Choroid plexus epithelial cell (primary cell): Measurements from ENCODE around the gene RBMS3.
A peak's percentile ranks its signal among the peaks of the same experiment; 100 is the strongest.

Experiments used
- DNase-seq: peaks from one replicate; pipeline ENCODE4 v3.0.0-alpha.2; 2010; ENCODE audit warnings: low read depth
- H3K4me3 ChIP-seq: 2 replicates; pipeline ENCODE4 v1.5.1; 2011; ENCODE audit warnings: low read depth, mild to moderate bottlenecking, control low read depth, low read length, moderate library complexity
- TF ChIP-seq, protein P1 (sequence below): conservative IDR thresholded peaks from 2 replicates; pipeline ENCODE4 v1.5.1; 2011; ENCODE audit warnings: low read depth, mild to moderate bottlenecking, control low read depth, inconsistent platforms, low read length, moderate library complexity

Gene RBMS3

DNA sequence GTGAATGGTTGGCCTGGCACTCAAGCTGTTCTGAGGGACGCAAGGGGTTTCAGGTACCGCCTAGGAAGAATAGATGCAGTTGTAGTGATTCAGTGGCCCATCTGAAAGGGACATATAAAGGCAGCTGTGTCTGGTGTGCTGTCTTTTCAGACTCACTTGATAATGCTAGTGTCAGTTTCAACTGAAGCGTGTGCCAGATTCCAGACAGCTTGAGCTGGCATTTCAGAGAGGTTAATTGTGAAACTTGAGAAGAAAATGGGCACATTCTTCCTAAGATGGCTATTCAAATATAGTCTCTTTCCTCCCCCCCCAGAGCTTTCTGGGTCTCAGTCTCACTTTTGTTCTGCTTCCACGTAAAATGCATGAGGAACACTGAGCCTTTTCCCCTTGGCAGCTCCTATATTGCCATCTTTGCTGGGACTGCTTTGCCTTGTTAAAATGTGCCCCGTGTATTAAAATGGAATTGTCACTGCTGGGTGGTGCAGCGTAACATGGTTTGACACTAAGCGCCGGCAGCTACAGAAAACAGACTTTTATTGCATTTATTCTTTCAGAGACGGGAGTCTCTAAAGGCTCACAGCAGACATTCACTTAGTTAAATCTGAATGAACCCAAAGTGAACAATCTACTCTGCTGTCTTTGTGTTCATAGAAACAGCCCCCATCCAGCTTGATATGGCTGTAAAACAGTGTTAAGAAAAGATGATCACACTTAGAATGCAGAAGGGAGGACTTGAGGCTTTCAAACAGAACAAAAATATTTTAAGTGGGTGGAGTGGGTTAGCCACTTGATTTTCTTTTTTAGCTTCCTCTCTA is 478.7 kb downstream of the RBMS3 start:
- DNase-seq = peak; percentile 61
- no peak overlapping the region for H3K4me3 ChIP-seq
- TF ChIP-seq, protein P1, sequence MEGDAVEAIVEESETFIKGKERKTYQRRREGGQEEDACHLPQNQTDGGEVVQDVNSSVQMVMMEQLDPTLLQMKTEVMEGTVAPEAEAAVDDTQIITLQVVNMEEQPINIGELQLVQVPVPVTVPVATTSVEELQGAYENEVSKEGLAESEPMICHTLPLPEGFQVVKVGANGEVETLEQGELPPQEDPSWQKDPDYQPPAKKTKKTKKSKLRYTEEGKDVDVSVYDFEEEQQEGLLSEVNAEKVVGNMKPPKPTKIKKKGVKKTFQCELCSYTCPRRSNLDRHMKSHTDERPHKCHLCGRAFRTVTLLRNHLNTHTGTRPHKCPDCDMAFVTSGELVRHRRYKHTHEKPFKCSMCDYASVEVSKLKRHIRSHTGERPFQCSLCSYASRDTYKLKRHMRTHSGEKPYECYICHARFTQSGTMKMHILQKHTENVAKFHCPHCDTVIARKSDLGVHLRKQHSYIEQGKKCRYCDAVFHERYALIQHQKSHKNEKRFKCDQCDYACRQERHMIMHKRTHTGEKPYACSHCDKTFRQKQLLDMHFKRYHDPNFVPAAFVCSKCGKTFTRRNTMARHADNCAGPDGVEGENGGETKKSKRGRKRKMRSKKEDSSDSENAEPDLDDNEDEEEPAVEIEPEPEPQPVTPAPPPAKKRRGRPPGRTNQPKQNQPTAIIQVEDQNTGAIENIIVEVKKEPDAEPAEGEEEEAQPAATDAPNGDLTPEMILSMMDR = no peak

DNA sequence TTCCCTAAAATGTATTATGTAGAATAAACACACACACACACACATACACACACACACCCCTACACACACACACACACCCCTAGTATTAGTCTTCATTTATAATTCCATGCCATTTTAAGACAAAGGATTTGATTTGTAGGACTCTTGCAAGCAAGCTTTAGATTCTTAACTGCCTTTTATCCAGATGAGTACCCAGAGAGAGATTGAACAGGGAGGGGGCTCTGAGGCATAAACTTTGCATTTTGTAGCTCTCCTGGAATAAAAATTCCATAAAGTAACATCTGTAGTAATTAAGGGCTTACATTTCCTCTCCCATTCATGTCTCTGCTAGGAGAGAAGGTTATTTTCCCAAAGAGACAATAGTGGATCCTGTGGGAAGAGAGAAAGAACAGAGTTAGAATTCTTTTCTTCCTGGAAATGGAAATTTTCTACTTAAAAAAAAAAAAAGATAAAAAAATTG is 479.4 kb downstream of the RBMS3 start:
- TF ChIP-seq, protein P1 = no peak
- no peak overlapping the region for H3K4me3 ChIP-seq
- DNase-seq = no peak

DNA sequence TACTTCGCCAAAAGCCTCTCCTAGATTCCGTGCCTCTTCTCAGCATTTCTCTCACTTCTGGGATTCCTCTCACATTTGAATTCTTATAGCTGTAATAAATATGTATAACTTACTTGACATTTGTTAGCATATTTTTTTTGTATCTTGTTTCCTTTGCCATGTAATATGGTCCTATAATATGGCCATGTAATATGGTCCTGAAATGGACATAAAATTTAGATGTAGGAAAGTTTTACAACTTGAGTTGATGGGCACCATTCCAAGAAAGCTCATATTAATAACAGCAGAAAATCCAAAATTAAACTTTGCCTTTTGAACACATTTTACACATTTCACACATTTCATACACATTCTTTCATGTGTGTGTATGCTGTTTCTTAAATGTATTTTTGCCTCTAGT is 480.6 kb downstream of the RBMS3 start:
- TF ChIP-seq, protein P1 = no peak

DNA sequence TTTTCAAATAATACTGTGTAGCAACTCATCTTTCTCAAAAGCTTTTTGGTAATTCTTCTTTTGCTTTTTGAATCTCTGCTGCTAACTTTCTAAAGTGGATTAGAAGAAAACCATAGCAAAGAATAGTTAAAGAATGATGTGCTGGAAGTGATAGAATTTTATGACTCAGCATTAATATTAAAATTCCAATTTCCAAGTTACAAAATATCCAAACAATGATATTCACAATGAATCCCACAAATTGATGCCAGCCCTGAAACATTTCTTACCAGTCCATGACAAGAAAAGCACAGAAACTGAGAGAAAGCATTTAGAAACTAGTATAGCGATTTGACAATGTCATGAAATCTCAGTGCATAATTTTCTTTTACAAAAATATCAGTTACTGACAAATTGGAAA is 482.2 kb downstream of the RBMS3 start:
- TF ChIP-seq, protein P1 = no peak
- H3K4me3 ChIP-seq = no peak overlapping the region
- DNase-seq = no peak

More for the DNA sequence above, 480.6 kb downstream of the RBMS3 start:
- no peak overlapping the region for H3K4me3 ChIP-seq
- no peak for DNase-seq

DNA sequence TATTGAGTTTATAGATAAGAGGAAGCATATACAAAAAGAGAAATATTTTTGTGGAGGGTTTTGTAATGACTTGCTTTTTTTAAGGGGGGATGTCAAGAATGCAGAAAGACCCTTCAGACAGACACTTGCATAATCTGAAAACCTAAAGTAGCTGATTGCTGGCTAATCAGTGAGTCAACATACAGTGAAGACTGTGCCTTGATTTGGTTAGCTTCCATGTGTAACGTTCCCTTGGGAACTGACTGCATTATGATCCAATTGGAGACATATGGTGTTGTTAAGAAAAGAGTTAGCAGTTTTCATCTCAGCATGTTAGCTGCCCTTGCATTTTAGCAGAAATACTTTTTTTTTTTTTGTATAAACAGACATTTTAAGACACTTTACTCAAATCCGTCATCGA is 483.2 kb downstream of the RBMS3 start:
- TF ChIP-seq, protein P1 = no peak
- DNase-seq = peak; percentile 88
- H3K4me3 ChIP-seq = no peak overlapping the region

DNA sequence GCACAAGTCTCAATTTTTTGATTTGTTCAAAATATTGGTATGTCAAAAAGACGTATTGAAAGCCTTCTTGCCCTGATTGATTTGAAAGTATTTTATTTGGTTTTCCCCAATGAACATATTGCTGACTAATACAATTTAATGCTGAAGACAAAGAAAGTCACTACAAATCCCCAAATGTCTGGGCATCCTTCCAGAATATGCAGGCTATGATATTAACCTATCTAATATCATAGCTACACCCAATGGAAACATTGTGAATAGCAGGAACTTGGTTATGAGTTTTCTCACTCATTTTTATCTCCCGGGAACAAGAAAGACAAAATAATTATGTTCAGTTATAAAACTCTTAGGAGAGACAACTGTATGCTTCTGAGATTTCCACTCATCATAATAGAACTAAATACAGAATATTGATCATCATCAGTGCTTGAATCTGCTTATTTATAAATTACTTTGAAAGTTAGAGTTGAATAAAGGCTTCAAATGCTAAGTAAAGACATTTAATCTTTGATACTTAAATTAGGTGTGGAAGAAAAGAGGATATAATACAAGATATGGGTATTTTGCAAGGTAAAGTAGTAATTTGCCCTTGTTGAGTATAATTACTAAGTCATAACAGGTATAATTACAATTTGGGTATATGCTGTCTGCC is 483.9 kb downstream of the RBMS3 start:
- peak; percentile 95 for DNase-seq
- TF ChIP-seq, protein P1 = peak; percentile 79
- no peak overlapping the region for H3K4me3 ChIP-seq
